Measurements from ENCODE around the gene PPP1R1C. TPM values are rescaled to one million over a fixed set of nuclear protein-coding genes. Genes with fewer than 3 reads are reported as not detected.

Gene PPP1R1C
- total and polyA plus RNA-seq, 2 experiments from 2014 or later = 3.5 to 18.8 TPM

GRCh38 chr2:182134201-182134600 is 148.5 kb downstream of the PPP1R1C start:
- H3K4me3 ChIP-seq = no peak overlapping the region
- Mint-ChIP-seq H3K4me1 (no peaks in the 10 kb centered on the region; the same call in 1 of the 3 replicates), H3K4me3 (no peak overlapping the region), H3K27me3 (ENCODE audit: insufficient read depth, low read depth, poor library complexity) (no peaks in the 10 kb centered on the region), H3K9me3 (no peaks in the 10 kb centered on the region), H3K27ac (no peak overlapping the region), H3K36me3 (ENCODE audit: low read depth) (no peaks in the 10 kb centered on the region)
- no peaks in the 10 kb centered on the region for H3F3A ChIP-seq (replicated peaks; ENCODE audit: low read depth)
- H3K4me2 ChIP-seq = no peak overlapping the region
- no peak overlapping the region for H2AFZ ChIP-seq
- no peaks in the 10 kb centered on the region for H3K27me3 ChIP-seq (ENCODE audit: insufficient read depth)
- no peak overlapping the region for H3K27ac ChIP-seq (ENCODE audit: low read depth)
- no peaks in the 10 kb centered on the region for H3K79me2 ChIP-seq (replicated peaks; ENCODE audit: insufficient read depth)
- H3K36me3 ChIP-seq (ENCODE audit: insufficient read depth) = no peaks in the 10 kb centered on the region
- no peaks in the 10 kb centered on the region for H3K4me1 ChIP-seq (ENCODE audit: insufficient read depth)
- ATAC-seq = no peak
- no peak for DNase-seq (ENCODE audit: low spot score)
- no peaks in the 10 kb centered on the region for H3K9me2 ChIP-seq (ENCODE audit: insufficient read depth)
- TF ChIP-seq EZH2 (IDR thresholded peaks at IDR 0.05; ENCODE audit: low read depth, unreplicated experiment) (no peak), POLR2AphosphoS5 (IDR thresholded peaks at IDR 0.05; ENCODE audit: low read depth) (no peak), ETS1 (IDR thresholded peaks at IDR 0.05) (no peak), ZNF114 (CRISPR knock-in tag; IDR thresholded peaks at IDR 0.05) (no peak), NANOG (IDR thresholded peaks at IDR 0.05; ENCODE audit: borderline replicate concordance) (no peak), ZNF331 (CRISPR knock-in tag; IDR thresholded peaks at IDR 0.05; ENCODE audit: low read depth) (no peak), CTCF (conservative IDR thresholded peaks at IDR 0.05; ENCODE audit: low read depth in 2 of 2) (no peak), REST (IDR thresholded peaks at IDR 0.05; ENCODE audit: unreplicated experiment) (no peak), CREB1 (CRISPR knock-in tag; IDR thresholded peaks at IDR 0.05; ENCODE audit: low read depth) (no peak), EZH2phosphoT487 (IDR thresholded peaks at IDR 0.05; ENCODE audit: unreplicated experiment) (no peak), STAT1 (IDR thresholded peaks at IDR 0.05; ENCODE audit: unreplicated experiment) (no peak), JUNB (IDR thresholded peaks at IDR 0.05; ENCODE audit: unreplicated experiment) (no peak)
- no peaks in the 10 kb centered on the region for H4K20me1 ChIP-seq (replicated peaks; ENCODE audit: insufficient read depth)

Data from GM23338 (cell line).